MCF 10A (cell line): Measurements from ENCODE around the gene PLLP. TPM values are rescaled to one million over a fixed set of nuclear protein-coding genes. Genes with fewer than 3 reads are reported as not detected.
A peak's percentile ranks its signal among the peaks of the same experiment; 100 is the strongest.

ENCODE experiments used
- BruUV-seq: library from RNA; stranded (reverse); fragments of 400-500 nt; replicated peaks from 2 replicates; lab custom pipeline; 2021; lab: Mats Ljungman, UMichigan
- CTCF ChIA-PET: fragments of 300-600 bp; sonication (Branson Sonifier 250); formaldehyde crosslinking; extraction: SDS; loops from one replicate; lab custom pipeline; 2021; ENCODE audit warnings: antibody characterized with exemption, inconsistent platforms; lab: Yijun Ruan, JAX
- POLR2A ChIA-PET: fragments of 300-600, 350-650 bp; sonication (Branson Sonifier 250); formaldehyde crosslinking; extraction: SDS; loops from one replicate; lab custom pipeline; 2020; ENCODE audit warnings: antibody characterized with exemption, inconsistent platforms; lab: Yijun Ruan, JAX
- DNase-seq: peaks from one replicate; pipeline ENCODE4 v3.0.0-alpha.2; 2018; ENCODE audit not compliant: unreplicated experiment
- H3K27ac Mint-ChIP-seq: one replicate; pipeline ENCODE4 v1.8.0; 2022; ENCODE audit warnings: mild to moderate bottlenecking, low read depth, mixed read lengths; ENCODE audit not compliant: unreplicated experiment
- H3K27me3 Mint-ChIP-seq: one replicate; pipeline ENCODE4 v1.8.0; 2022; ENCODE audit warnings: mixed read lengths; ENCODE audit not compliant: insufficient read depth, unreplicated experiment
- H3K36me3 Mint-ChIP-seq: one replicate; pipeline ENCODE4 v1.8.0; 2022; ENCODE audit warnings: mild to moderate bottlenecking, moderate library complexity, mixed read lengths; ENCODE audit not compliant: insufficient read depth, unreplicated experiment
- H3K4me1 Mint-ChIP-seq: one replicate; pipeline ENCODE4 v1.8.0; 2022; ENCODE audit warnings: mixed read lengths; ENCODE audit not compliant: insufficient read depth, unreplicated experiment
- H3K4me3 Mint-ChIP-seq: one replicate; pipeline ENCODE4 v1.8.0; 2022; ENCODE audit warnings: mild to moderate bottlenecking, moderate library complexity, mixed read lengths; ENCODE audit not compliant: unreplicated experiment
- H3K9me3 Mint-ChIP-seq: one replicate; pipeline ENCODE4 v1.8.0; 2022; ENCODE audit warnings: mixed read lengths; ENCODE audit not compliant: unreplicated experiment
- CTCF ChIP-seq: fragments of 200-600 bp; IDR thresholded peaks from one replicate; pipeline ENCODE4 v1.8.0; 2022; ENCODE audit warnings: antibody characterized with exemption, mild to moderate bottlenecking; ENCODE audit not compliant: unreplicated experiment
- intact Hi-C: fragments of 100-400 bp; cut with micrococcal nuclease; formaldehyde crosslinking; loops from 2 replicates; pipeline ENCODE4 v1.14.1; 2022
- total RNA-seq: library from RNA; stranded (reverse); gene quantifications from 2 replicates; pipeline ENCODE4 v1.2.3, GENCODE V29; 2022

The PLLP gene
- total RNA-seq, 1 experiment from 2014 or later: 6.1 TPM

DNA sequence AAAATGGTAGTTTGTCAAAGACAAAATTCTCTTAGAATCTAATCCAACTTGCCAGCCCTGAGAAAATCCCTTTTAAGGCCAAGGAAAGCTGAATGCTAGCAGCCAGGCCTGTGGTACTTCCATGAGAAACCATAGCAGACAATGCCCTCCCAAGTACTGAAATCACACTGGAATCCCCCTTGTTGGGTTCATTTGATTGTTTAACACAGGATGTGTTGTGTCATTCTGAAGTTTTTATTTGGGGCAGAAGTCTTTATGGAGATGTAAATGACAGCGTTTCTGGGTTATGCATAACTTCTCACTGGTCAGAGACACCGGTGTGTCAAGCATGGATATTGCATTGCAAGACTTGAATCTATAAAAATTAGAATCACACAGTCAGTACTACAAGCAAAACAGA lies 45.4 kb downstream of the PLLP start:
- no peak overlapping the region for H3K4me3 Mint-ChIP-seq

DNA sequence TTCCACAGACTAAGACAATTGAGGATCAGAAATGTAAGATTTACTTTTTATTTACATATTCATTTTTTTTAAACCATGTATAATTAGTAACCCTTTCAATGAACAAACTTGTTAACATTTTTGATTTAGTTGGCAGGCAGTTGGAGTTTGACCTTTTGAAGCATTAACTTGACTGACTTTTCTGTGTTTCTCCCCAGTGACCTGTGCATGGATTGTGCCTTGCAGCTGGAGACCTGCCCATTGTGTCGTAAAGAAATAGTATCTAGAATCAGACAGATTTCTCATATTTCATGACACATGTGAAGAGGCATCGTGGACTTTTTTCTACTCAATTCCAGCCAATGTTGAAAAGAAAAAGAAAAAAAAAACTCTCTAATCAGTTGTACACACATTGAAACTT lies 45.8 kb downstream of the PLLP start:
- intact Hi-C loops: no loop called here
- no TSS peak for BruUV-seq
- Mint-ChIP-seq H3K4me1 (peaks cover 11% of the 10 kb centered on the region), H3K36me3 (peaks cover 62% of the 10 kb centered on the region), H3K9me3 (no peaks in the 10 kb centered on the region), H3K27ac (no peak overlapping the region), H3K4me3 (no peak overlapping the region), H3K27me3 (no peaks in the 10 kb centered on the region)
- TF ChIP-seq CTCF: no peak
- ChIA-PET CTCF (interaction anchor here (0.6 kb wide), 1 partner anchor 33 kb away, joined by 3 read pairs; no protein-coding TSS in a partner anchor), POLR2A (no interaction called here)
- DNase-seq: no peak

More for the DNA sequence above, 45.4 kb downstream of the PLLP start:
- POLR2A ChIA-PET: no interaction called here
- Mint-ChIP-seq H3K27ac (no peak overlapping the region), H3K4me1 (peaks cover 11% of the 10 kb centered on the region), H3K36me3 (peaks cover 61% of the 10 kb centered on the region), H3K9me3 (no peaks in the 10 kb centered on the region), H3K27me3 (no peaks in the 10 kb centered on the region)
- no peak for TF ChIP-seq CTCF
- intact Hi-C loops: no loop called here
- DNase-seq: no peak
- no TSS peak for BruUV-seq
- CTCF ChIA-PET: interaction anchor here (0.6 kb wide), 1 partner anchor 34 kb away, joined by 3 read pairs; no protein-coding TSS in a partner anchor

GRCh38 chr16:57236022-57236350 lies 48.5 kb downstream of the PLLP start:
- no peak for TF ChIP-seq CTCF
- no peak for DNase-seq
- intact Hi-C loops: no loop called here
- CTCF ChIA-PET: interaction anchor here (0.6 to 1.3 kb wide), 5 partner anchors 14 to 1324 kb away, joined by 3 to 5 read pairs (median 4); no protein-coding TSS in a partner anchor
- peaks cover 82% of the 10 kb centered on the region for H3K36me3 Mint-ChIP-seq
- H3K4me1 Mint-ChIP-seq: peaks cover 10% of the 10 kb centered on the region
- no peak overlapping the region for H3K4me3 Mint-ChIP-seq
- no peaks in the 10 kb centered on the region for H3K27me3 Mint-ChIP-seq
- BruUV-seq: no TSS peak
- H3K27ac Mint-ChIP-seq: peak overlapping the region; percentile 68
- H3K9me3 Mint-ChIP-seq: no peaks in the 10 kb centered on the region
- POLR2A ChIA-PET: interaction anchor here (1.0 to 2.0 kb wide), 6 partner anchors 8 to 49 kb away, joined by 3 to 12 read pairs (median 6); partner anchors contain the start of gene ARL2BP

- peak overlapping the region; percentile 68 for H3K27ac Mint-ChIP-seq
- TF ChIP-seq CTCF: no peak
- intact Hi-C loops: no loop called here
- DNase-seq: peak; percentile 82
- BruUV-seq: no TSS peak
- ChIA-PET CTCF (interaction anchor here (0.8 to 1.3 kb wide), 6 partner anchors 14 to 184 kb away, joined by 3 to 5 read pairs (median 4); no protein-coding TSS in a partner anchor), POLR2A (interaction anchor here (1.1 to 2.0 kb wide), 5 partner anchors 8 to 49 kb away, joined by 3 to 12 read pairs (median 8); partner anchors contain the start of gene ARL2BP)
- peaks cover 88% of the 10 kb centered on the region for H3K36me3 Mint-ChIP-seq
- H3K27me3 Mint-ChIP-seq: no peaks in the 10 kb centered on the region
- peaks cover 5% of the 10 kb centered on the region for H3K4me1 Mint-ChIP-seq
- no peaks in the 10 kb centered on the region for H3K9me3 Mint-ChIP-seq
- H3K4me3 Mint-ChIP-seq: no peak overlapping the region
Observed at GRCh38 chr16:57235128-57236021, 49.1 kb downstream of the PLLP start.
